IPS-11a (cell line): ENCODE results near the gene DGKB.
A peak's percentile ranks its signal among the peaks of the same experiment; 100 is the strongest.

Experiments used
- H3K4me3 ChIP-seq: one replicate; pipeline ENCODE4 v1.5.1; 2013; ENCODE audit warnings: low read depth, low read length, control low read depth

DGKB gene

GRCh38 chr7:14761510-14762296, 140.8 kb downstream of the DGKB start:
- H3K4me3 ChIP-seq, result no peak overlapping the region

GRCh38 chr7:14760730-14761478, 141.6 kb downstream of the DGKB start:
- H3K4me3 ChIP-seq, result no peak overlapping the region

- H3K4me3 ChIP-seq, result no peak overlapping the region
Measured at GRCh38 chr7:14759785-14760184, 142.8 kb downstream of the DGKB start.

GRCh38 chr7:14754631-14755030, 147.9 kb downstream of the DGKB start:
- no peak overlapping the region for H3K4me3 ChIP-seq

GRCh38 chr7:14752301-14752700, 150.2 kb downstream of the DGKB start:
- H3K4me3 ChIP-seq, result no peak overlapping the region

GRCh38 chr7:14751461-14751860, 151.1 kb downstream of the DGKB start:
- no peak overlapping the region for H3K4me3 ChIP-seq

- no peak overlapping the region for H3K4me3 ChIP-seq
Measured at GRCh38 chr7:14748461-14748860, 154.1 kb downstream of the DGKB start.

- no peak overlapping the region for H3K4me3 ChIP-seq
Measured at GRCh38 chr7:14747701-14748100, 154.8 kb downstream of the DGKB start.

GRCh38 chr7:14745076-14745475, 157.5 kb downstream of the DGKB start:
- no peak overlapping the region for H3K4me3 ChIP-seq

- H3K4me3 ChIP-seq, result no peak overlapping the region
Measured at GRCh38 chr7:14740606-14741005, 161.9 kb downstream of the DGKB start.

- H3K4me3 ChIP-seq, result no peak overlapping the region
Measured at GRCh38 chr7:14739841-14740185, 162.7 kb downstream of the DGKB start.

- H3K4me3 ChIP-seq, result no peak overlapping the region
Measured at GRCh38 chr7:14739168-14739840, 163.2 kb downstream of the DGKB start.

- no peak overlapping the region for H3K4me3 ChIP-seq
Measured at GRCh38 chr7:14738086-14738485, 164.5 kb downstream of the DGKB start.

GRCh38 chr7:14734839-14735321, 167.7 kb downstream of the DGKB start:
- peak overlapping the region; percentile 13 for H3K4me3 ChIP-seq

- H3K4me3 ChIP-seq, result no peak overlapping the region
Measured at GRCh38 chr7:14720785-14721184, 181.8 kb downstream of the DGKB start.

- no peak overlapping the region for H3K4me3 ChIP-seq
Measured at GRCh38 chr7:14717816-14718215, 184.7 kb downstream of the DGKB start.

- H3K4me3 ChIP-seq, result no peak overlapping the region
Measured at GRCh38 chr7:14717169-14717568, 185.4 kb downstream of the DGKB start.

GRCh38 chr7:14714161-14714728, 188.3 kb downstream of the DGKB start:
- no peak overlapping the region for H3K4me3 ChIP-seq

GRCh38 chr7:14698239-14698638, 204.3 kb downstream of the DGKB start:
- no peak overlapping the region for H3K4me3 ChIP-seq

GRCh38 chr7:14697684-14698083, 204.9 kb downstream of the DGKB start:
- no peak overlapping the region for H3K4me3 ChIP-seq

GRCh38 chr7:14691597-14692203, 210.9 kb downstream of the DGKB start:
- no peak overlapping the region for H3K4me3 ChIP-seq
